Loucy (cell line): ENCODE results near the gene TMEM234.

Source experiments
- H2AFZ ChIP-seq: fragments of 200-600 bp; sonication (generic); 2 replicates; pipeline ENCODE4 v1.6.0; 2016; ENCODE audit warnings: antibody characterized with exemption, mild to moderate bottlenecking, low read length, moderate library complexity
- H3F3A ChIP-seq: fragments of 200-600 bp; 2 replicates; pipeline ENCODE4 v1.6.0; 2016; ENCODE audit warnings: antibody characterized with exemption, low read depth, mild to moderate bottlenecking
- H3K27me3 ChIP-seq: fragments of 200-600 bp; sonication (generic); 2 replicates; pipeline ENCODE4 v1.6.1; 2014; ENCODE audit warnings: low read length, mild to moderate bottlenecking; ENCODE audit not compliant: insufficient read depth, poor library complexity, severe bottlenecking
- H3K36me3 ChIP-seq: fragments of 200-600 bp; sonication (generic); 2 replicates; pipeline ENCODE4 v1.6.1; 2016; ENCODE audit warnings: low read length; ENCODE audit not compliant: insufficient read depth
- H3K4me1 ChIP-seq: fragments of 200-600 bp; sonication (generic); 2 replicates; pipeline ENCODE4 v1.5.1; 2014; ENCODE audit warnings: low read length, mild to moderate bottlenecking; ENCODE audit not compliant: insufficient read depth, poor library complexity, severe bottlenecking
- H3K4me2 ChIP-seq: fragments of 200-600 bp; sonication (generic); 2 replicates; pipeline ENCODE4 v1.6.0; 2014; ENCODE audit warnings: antibody characterized with exemption, low read length, low read depth, mild to moderate bottlenecking; ENCODE audit not compliant: poor library complexity, severe bottlenecking
- H3K4me3 ChIP-seq: fragments of 200-600 bp; sonication (generic); 2 replicates; pipeline ENCODE4 v1.5.1; 2014; ENCODE audit warnings: low read length, mild to moderate bottlenecking, mixed read lengths; ENCODE audit not compliant: poor library complexity, severe bottlenecking
- H3K79me2 ChIP-seq: fragments of 200-600 bp; sonication (generic); 2 replicates; pipeline ENCODE4 v1.6.1; 2014; ENCODE audit warnings: low read length; ENCODE audit not compliant: insufficient read depth
- H3K9ac ChIP-seq: fragments of 200-600 bp; sonication (generic); 2 replicates; pipeline ENCODE4 v1.6.0; 2014; ENCODE audit warnings: mild to moderate bottlenecking, low read depth, low read length, moderate library complexity; ENCODE audit not compliant: poor library complexity, severe bottlenecking
- H3K9me2 ChIP-seq: fragments of 200-600 bp; sonication (generic); replicated peaks from 2 replicates; pipeline ENCODE4 v1.6.1; 2016; ENCODE audit warnings: low read depth, low read length, mixed read lengths
- H3K9me3 ChIP-seq: fragments of 200-600 bp; sonication (generic); 2 replicates; pipeline ENCODE4 v1.6.1; 2014; ENCODE audit warnings: mild to moderate bottlenecking, antibody characterized with exemption, low read length, low read depth; ENCODE audit not compliant: insufficient read depth
- H4K20me1 ChIP-seq: fragments of 200-600 bp; sonication (generic); 2 replicates; pipeline ENCODE4 v1.6.0; 2014; ENCODE audit warnings: antibody characterized with exemption, low read length, mild to moderate bottlenecking; ENCODE audit not compliant: insufficient read depth, poor library complexity, severe bottlenecking
- CTCF ChIP-seq: fragments of 200-600 bp; sonication (generic); conservative IDR thresholded peaks from 2 replicates; pipeline ENCODE4 v1.5.1; 2014; ENCODE audit warnings: mild to moderate bottlenecking, antibody characterized with exemption, low read length
- EZH2phosphoT487 ChIP-seq: fragments of 200-600 bp; IDR thresholded peaks from 2 replicates; pipeline ENCODE4 v1.6.1; 2018; ENCODE audit warnings: antibody characterized with exemption, mild to moderate bottlenecking, moderate library complexity, borderline replicate concordance

TMEM234 gene

GRCh38 chr1:32221980-32222755 lies at the start of gene TMEM234, which contains the start of gene EIF3I:
TMEM234 (minus strand) TSS chr1:32222353; CDS start chr1:32222322, 31 bp downstream.
EIF3I (plus strand) TSS chr1:32222407; CDS start chr1:32222442, 35 bp downstream.
- Histone ChIP-seq H3K4me3 (peak within 1 kb of the TSS; percentile 90), H3K4me2 (peak within 1 kb of the TSS; percentile 91), H3K9me3 (no peaks in the 10 kb centered on the region), H2AFZ (peak within 1 kb of the TSS; percentile 73), H3K4me1 (peaks cover 27% of the 10 kb centered on the region), H4K20me1 (no peaks in the 10 kb centered on the region), H3K27me3 (no peaks in the 10 kb centered on the region), H3K9me2 (no peaks in the 10 kb centered on the region), H3K9ac (peak within 1 kb of the TSS; percentile 85), H3K36me3 (no peaks in the 10 kb centered on the region; the same call in 1 of the 2 replicates), H3F3A (no peaks in the 10 kb centered on the region), H3K79me2 (peaks cover 22% of the 10 kb centered on the region)
- TF ChIP-seq CTCF (no peak), EZH2phosphoT487 (no peak)

GRCh38 chr1:32269744-32270143 lies 47.6 kb upstream of the TMEM234 start:
- no peaks in the 10 kb centered on the region for H3K9me3 ChIP-seq
- H3K9ac ChIP-seq, result no peak overlapping the region
- H4K20me1 ChIP-seq, result peaks cover 4% of the 10 kb centered on the region
- H3K27me3 ChIP-seq, result no peaks in the 10 kb centered on the region
- no peak overlapping the region for H3K4me2 ChIP-seq
- TF ChIP-seq EZH2phosphoT487 (no peak), CTCF (no peak)
- H3K4me1 ChIP-seq, result peaks cover 50% of the 10 kb centered on the region
- H3K79me2 ChIP-seq, result peaks cover 50% of the 10 kb centered on the region
- no peaks in the 10 kb centered on the region; the same call in 1 of the 2 replicates for H3K36me3 ChIP-seq
- no peaks in the 10 kb centered on the region for H3K9me2 ChIP-seq
- peaks cover 11% of the 10 kb centered on the region; the same call in 1 of the 2 replicates for H3F3A ChIP-seq
- H3K4me3 ChIP-seq, result no peak overlapping the region
- no peak overlapping the region for H2AFZ ChIP-seq

GRCh38 chr1:32266921-32267591 lies 44.9 kb upstream of the TMEM234 start:
- no peaks in the 10 kb centered on the region for H3K9me3 ChIP-seq
- no peak for TF ChIP-seq EZH2phosphoT487
- no peak for TF ChIP-seq CTCF

More at GRCh38 chr1:32266921-32267591, 44.9 kb upstream of the TMEM234 start:
- peaks cover 9% of the 10 kb centered on the region for H4K20me1 ChIP-seq
- no peak overlapping the region for H2AFZ ChIP-seq
- H3K27me3 ChIP-seq, result no peaks in the 10 kb centered on the region
- peak overlapping the region; percentile 21 for H3K9ac ChIP-seq
- peaks cover 40% of the 10 kb centered on the region for H3K4me1 ChIP-seq
- peak overlapping the region; percentile 41 for H3K4me2 ChIP-seq
- no peak overlapping the region for H3K4me3 ChIP-seq
- no peaks in the 10 kb centered on the region for H3K9me2 ChIP-seq
- peaks cover 51% of the 10 kb centered on the region for H3K79me2 ChIP-seq
- H3F3A ChIP-seq, result peaks cover 11% of the 10 kb centered on the region; the same call in 1 of the 2 replicates
- H3K36me3 ChIP-seq, result no peaks in the 10 kb centered on the region
